Measurements from ENCODE around the gene C4BPB.
A peak's percentile ranks its signal among the peaks of the same experiment; 100 is the strongest.

The C4BPB gene

DNA sequence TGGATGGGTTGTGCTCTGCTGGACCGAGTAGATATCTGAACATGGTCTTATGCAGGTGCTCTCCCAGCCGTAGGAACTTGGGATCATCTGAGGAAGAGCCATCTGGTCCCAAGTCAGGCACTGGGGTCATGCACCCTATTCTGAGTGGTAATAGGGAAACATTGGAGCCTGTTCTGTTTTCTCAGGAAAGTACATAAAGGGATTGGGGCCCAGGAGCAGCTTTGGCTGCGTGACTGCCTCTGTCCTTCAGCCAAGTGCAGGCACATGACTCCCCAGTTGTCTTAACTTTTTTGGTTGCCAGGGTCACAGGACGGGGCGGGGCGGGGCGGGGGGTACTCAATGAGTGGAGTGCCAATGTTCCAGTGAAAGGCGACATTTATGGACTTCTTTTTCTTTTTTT, 24.1 kb upstream of the C4BPB start:
- H3K9me3 Mint-ChIP-seq = no peaks in the 10 kb centered on the region
- no peaks in the 10 kb centered on the region for H3K4me1 Mint-ChIP-seq
- H3K4me3 Mint-ChIP-seq = no peak overlapping the region
- ATAC-seq (replicated peaks; ENCODE audit: extremely low read depth, poor library complexity, severe bottlenecking) = no peak
- H3K27me3 Mint-ChIP-seq = no peaks in the 10 kb centered on the region
- DNase-seq (ENCODE audit: low spot score in 2 of 2) = no peak
- H3K36me3 Mint-ChIP-seq (ENCODE audit: insufficient read depth) = peaks cover 6% of the 10 kb centered on the region
- H3K27ac Mint-ChIP-seq (ENCODE audit: low read depth) = no peak overlapping the region

GRCh38 chr1:207067185-207067584, 21.5 kb upstream of the C4BPB start:
- no peak overlapping the region for H3K4me3 Mint-ChIP-seq
- H3K9me3 Mint-ChIP-seq = no peaks in the 10 kb centered on the region
- no peaks in the 10 kb centered on the region for H3K27me3 Mint-ChIP-seq
- peaks cover 6% of the 10 kb centered on the region for H3K4me1 Mint-ChIP-seq
- peaks cover 5% of the 10 kb centered on the region for H3K36me3 Mint-ChIP-seq (ENCODE audit: insufficient read depth)
- DNase-seq (ENCODE audit: low spot score in 2 of 2) (no peak), ATAC-seq (replicated peaks; ENCODE audit: extremely low read depth, poor library complexity, severe bottlenecking) (no peak)
- no peak overlapping the region for H3K27ac Mint-ChIP-seq (ENCODE audit: low read depth)

DNA sequence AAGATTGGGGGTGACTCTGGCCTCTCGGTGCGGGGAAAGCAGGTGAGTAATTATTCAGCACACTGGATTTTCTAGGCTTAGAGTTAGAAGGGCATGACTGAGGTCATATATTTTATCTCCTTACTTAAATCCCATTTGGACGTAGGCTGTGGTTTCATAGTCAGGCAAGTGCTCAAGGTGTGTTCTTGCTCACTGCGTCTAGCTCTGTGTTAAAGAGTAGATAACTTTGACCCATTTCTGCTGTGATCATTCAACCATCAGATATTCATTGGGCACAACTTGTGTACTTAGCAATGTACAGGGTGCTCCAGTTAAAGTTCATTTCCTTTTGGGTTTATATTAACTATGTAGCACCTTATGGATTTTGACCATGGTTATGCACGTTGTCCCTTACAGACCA, 21.0 kb upstream of the C4BPB start:
- peaks cover 4% of the 10 kb centered on the region for H3K36me3 Mint-ChIP-seq (ENCODE audit: insufficient read depth)
- no peaks in the 10 kb centered on the region for H3K9me3 Mint-ChIP-seq
- no peak overlapping the region for H3K4me3 Mint-ChIP-seq
- ATAC-seq (replicated peaks; ENCODE audit: extremely low read depth, poor library complexity, severe bottlenecking) (no peak), DNase-seq (ENCODE audit: low spot score in 2 of 2) (no peak)
- no peak overlapping the region for H3K27ac Mint-ChIP-seq (ENCODE audit: low read depth)
- peaks cover 6% of the 10 kb centered on the region for H3K4me1 Mint-ChIP-seq
- H3K27me3 Mint-ChIP-seq = no peaks in the 10 kb centered on the region

- Mint-ChIP-seq H3K27me3 (no peaks in the 10 kb centered on the region), H3K4me3 (no peak overlapping the region), H3K27ac (ENCODE audit: low read depth) (no peak overlapping the region), H3K9me3 (no peaks in the 10 kb centered on the region), H3K4me1 (peaks cover 6% of the 10 kb centered on the region), H3K36me3 (ENCODE audit: insufficient read depth) (peaks cover 1% of the 10 kb centered on the region)
- no peak for DNase-seq (ENCODE audit: low spot score in 2 of 2)
- no peak for ATAC-seq (replicated peaks; ENCODE audit: extremely low read depth, poor library complexity, severe bottlenecking)
These were observed 19.6 kb upstream of the C4BPB start for GRCh38 chr1:207069061-207069460.

GRCh38 chr1:207069858-207070506, 18.7 kb upstream of the C4BPB start:
- no peak for DNase-seq (ENCODE audit: low spot score in 2 of 2)
- no peak overlapping the region for H3K4me3 Mint-ChIP-seq
- peaks cover 6% of the 10 kb centered on the region for H3K4me1 Mint-ChIP-seq
- H3K27ac Mint-ChIP-seq (ENCODE audit: low read depth) = no peak overlapping the region
- H3K36me3 Mint-ChIP-seq (ENCODE audit: insufficient read depth) = peaks cover 1% of the 10 kb centered on the region
- ATAC-seq (replicated peaks; ENCODE audit: extremely low read depth, poor library complexity, severe bottlenecking) = no peak
- H3K27me3 Mint-ChIP-seq = no peaks in the 10 kb centered on the region
- H3K9me3 Mint-ChIP-seq = no peaks in the 10 kb centered on the region

DNA sequence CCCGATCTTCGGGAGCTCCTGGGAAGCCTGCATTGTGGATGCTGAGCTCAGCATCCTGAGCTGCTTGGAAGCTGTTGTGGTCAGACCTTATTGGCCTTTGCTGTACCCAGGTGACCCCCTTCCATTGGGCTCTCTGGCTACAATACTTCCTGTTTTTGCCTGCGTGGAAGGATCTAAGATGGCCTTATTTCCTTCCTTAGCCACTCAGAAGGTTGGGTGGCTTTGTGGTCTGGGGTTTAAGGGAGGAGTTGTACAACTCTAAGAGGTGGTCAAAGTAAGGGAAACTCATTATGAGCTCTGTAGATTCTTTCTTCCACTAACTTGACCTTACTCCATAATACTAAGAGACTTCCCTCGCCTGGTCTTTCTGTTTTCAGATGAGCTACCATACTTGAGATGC, 17.8 kb upstream of the C4BPB start:
- Mint-ChIP-seq H3K27me3 (no peaks in the 10 kb centered on the region), H3K9me3 (no peaks in the 10 kb centered on the region), H3K36me3 (ENCODE audit: insufficient read depth) (peaks cover 1% of the 10 kb centered on the region), H3K4me3 (no peak overlapping the region), H3K27ac (ENCODE audit: low read depth) (no peak overlapping the region), H3K4me1 (peaks cover 6% of the 10 kb centered on the region)
- no peak for DNase-seq (ENCODE audit: low spot score in 2 of 2)
- ATAC-seq (replicated peaks; ENCODE audit: extremely low read depth, poor library complexity, severe bottlenecking) = peak; percentile 28

DNA sequence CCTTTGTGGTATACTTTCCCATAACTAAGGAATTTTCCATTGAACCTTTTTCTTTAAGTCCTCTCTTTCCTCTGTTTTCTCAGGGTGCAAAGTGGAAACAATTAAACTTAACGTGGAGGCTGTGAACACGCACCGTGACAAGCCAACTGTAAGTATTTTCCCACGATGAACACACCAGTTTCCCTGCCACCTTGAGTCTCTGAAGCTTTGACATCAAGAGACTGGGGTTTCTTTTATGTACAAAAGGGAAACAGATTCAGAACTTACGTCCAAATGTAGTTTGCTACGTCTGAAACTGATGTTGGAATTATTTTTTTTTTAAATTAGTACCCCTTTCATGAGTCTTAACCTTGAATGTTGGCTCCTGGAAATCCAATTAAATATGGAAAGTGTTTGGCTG, 17.2 kb upstream of the C4BPB start:
- Mint-ChIP-seq H3K27ac (ENCODE audit: low read depth) (no peak overlapping the region), H3K4me3 (no peak overlapping the region), H3K4me1 (peaks cover 6% of the 10 kb centered on the region), H3K27me3 (no peaks in the 10 kb centered on the region), H3K36me3 (ENCODE audit: insufficient read depth) (peaks cover 1% of the 10 kb centered on the region), H3K9me3 (no peaks in the 10 kb centered on the region)
- no peak for DNase-seq (ENCODE audit: low spot score in 2 of 2)
- ATAC-seq (replicated peaks; ENCODE audit: extremely low read depth, poor library complexity, severe bottlenecking) = no peak

- Mint-ChIP-seq H3K27ac (ENCODE audit: low read depth) (no peak overlapping the region), H3K4me3 (no peak overlapping the region), H3K36me3 (ENCODE audit: insufficient read depth) (peaks cover 1% of the 10 kb centered on the region), H3K9me3 (no peaks in the 10 kb centered on the region), H3K27me3 (no peaks in the 10 kb centered on the region), H3K4me1 (peaks cover 6% of the 10 kb centered on the region)
- ATAC-seq (replicated peaks; ENCODE audit: extremely low read depth, poor library complexity, severe bottlenecking) = no peak
- DNase-seq (ENCODE audit: low spot score in 2 of 2) = no peak
These were observed 16.4 kb upstream of the C4BPB start for GRCh38 chr1:207072233-207072632.

DNA sequence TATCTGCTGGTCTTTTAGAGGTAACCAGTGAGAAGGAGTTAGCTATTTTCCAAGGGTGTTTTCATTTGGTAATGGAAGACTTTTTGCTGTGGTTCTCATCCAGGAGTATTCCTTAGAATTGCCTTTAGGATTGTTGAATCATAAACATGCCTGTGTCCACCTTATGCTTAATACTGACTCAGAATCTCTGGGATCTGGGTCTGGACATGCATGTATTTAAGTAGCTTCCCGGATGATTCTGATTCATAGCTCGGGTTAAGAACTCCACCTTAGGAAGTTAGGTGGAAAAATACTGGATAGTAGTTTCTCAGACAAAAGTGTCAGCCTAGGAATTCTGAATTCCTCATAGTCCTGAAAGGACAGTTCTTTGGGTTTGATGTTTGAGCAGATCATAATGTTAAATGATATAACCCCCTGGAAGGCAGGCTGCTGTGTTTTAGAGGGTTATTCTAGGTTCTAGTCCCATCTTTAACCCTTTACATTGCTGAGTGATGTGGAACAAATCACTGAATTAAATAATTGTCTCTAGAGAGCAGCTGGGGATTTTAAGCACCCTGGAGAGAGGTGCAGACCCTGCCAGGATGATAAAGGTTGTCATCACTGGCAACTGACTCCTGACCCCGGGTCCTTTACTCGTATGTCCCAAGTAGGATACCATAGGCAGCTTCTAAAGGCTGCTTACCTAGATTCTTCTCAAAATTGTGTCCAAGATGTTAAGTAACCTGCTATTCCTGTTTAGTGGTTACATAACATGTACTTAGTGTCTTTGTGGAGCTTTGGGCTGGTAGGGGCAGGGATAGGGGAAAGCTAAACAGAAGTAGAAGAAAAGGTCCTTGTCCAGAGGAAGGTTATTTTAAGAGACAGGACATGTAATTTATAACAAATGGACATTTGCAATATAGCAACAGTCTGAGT, 14.5 kb upstream of the C4BPB start:
- no peak for DNase-seq (ENCODE audit: low spot score in 2 of 2)
- H3K4me3 Mint-ChIP-seq = no peak overlapping the region
- ATAC-seq (replicated peaks; ENCODE audit: extremely low read depth, poor library complexity, severe bottlenecking) = no peak
- no peak overlapping the region for H3K27ac Mint-ChIP-seq (ENCODE audit: low read depth)
- H3K27me3 Mint-ChIP-seq = no peaks in the 10 kb centered on the region
- H3K9me3 Mint-ChIP-seq = no peaks in the 10 kb centered on the region
- peaks cover 6% of the 10 kb centered on the region for H3K4me1 Mint-ChIP-seq
- no peaks in the 10 kb centered on the region for H3K36me3 Mint-ChIP-seq (ENCODE audit: insufficient read depth)

DNA sequence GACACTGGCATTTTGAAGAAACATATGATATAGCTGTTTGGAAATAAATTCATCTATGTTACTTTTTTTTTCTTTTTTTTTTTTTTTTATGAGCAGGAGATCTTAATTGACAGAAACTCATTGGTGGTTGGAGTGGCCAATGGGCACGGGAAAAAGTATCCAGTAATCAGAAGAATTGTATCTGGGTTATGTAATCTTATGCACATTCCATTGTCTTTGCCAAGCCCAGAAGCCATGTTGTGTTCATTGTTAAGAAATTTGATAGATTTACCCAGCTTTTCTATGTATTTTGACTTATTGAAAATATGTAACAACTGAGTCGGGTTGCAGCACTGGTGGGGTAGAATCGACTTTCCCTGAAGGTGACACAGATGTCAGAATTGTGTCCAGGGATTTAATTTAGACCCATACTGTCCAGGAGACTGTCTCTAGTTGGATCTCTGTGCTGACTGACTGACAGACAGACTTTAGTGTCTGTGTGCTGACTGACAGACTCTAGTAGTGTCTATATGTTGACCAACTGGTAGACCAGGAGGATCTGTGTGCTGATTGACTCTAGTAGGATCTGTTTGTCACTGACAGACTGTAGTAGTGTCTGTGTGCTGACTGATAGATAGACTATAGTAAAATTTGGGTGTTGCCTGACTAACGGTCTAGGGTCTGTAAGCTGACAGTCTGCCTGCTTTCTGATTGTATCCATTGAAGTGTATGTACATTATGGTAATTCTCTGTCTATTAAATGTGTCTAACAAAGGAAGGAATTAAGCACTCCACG, 12.3 kb upstream of the C4BPB start:
- Mint-ChIP-seq H3K27me3 (peaks cover 4% of the 10 kb centered on the region), H3K36me3 (ENCODE audit: insufficient read depth) (no peaks in the 10 kb centered on the region), H3K4me1 (no peaks in the 10 kb centered on the region), H3K4me3 (no peak overlapping the region), H3K9me3 (no peaks in the 10 kb centered on the region), H3K27ac (ENCODE audit: low read depth) (no peak overlapping the region)
- ATAC-seq (replicated peaks; ENCODE audit: extremely low read depth, poor library complexity, severe bottlenecking) = no peak
- no peak for DNase-seq (ENCODE audit: low spot score in 2 of 2)

GRCh38 chr1:207077012-207077411, 11.6 kb upstream of the C4BPB start:
- H3K27me3 Mint-ChIP-seq = peaks cover 11% of the 10 kb centered on the region
- H3K4me3 Mint-ChIP-seq = no peak overlapping the region
- ATAC-seq (replicated peaks; ENCODE audit: extremely low read depth, poor library complexity, severe bottlenecking) (no peak), DNase-seq (ENCODE audit: low spot score in 2 of 2) (no peak)
- H3K27ac Mint-ChIP-seq (ENCODE audit: low read depth) = no peak overlapping the region
- H3K36me3 Mint-ChIP-seq (ENCODE audit: insufficient read depth) = no peaks in the 10 kb centered on the region
- no peaks in the 10 kb centered on the region for H3K4me1 Mint-ChIP-seq
- H3K9me3 Mint-ChIP-seq = no peaks in the 10 kb centered on the region

DNA sequence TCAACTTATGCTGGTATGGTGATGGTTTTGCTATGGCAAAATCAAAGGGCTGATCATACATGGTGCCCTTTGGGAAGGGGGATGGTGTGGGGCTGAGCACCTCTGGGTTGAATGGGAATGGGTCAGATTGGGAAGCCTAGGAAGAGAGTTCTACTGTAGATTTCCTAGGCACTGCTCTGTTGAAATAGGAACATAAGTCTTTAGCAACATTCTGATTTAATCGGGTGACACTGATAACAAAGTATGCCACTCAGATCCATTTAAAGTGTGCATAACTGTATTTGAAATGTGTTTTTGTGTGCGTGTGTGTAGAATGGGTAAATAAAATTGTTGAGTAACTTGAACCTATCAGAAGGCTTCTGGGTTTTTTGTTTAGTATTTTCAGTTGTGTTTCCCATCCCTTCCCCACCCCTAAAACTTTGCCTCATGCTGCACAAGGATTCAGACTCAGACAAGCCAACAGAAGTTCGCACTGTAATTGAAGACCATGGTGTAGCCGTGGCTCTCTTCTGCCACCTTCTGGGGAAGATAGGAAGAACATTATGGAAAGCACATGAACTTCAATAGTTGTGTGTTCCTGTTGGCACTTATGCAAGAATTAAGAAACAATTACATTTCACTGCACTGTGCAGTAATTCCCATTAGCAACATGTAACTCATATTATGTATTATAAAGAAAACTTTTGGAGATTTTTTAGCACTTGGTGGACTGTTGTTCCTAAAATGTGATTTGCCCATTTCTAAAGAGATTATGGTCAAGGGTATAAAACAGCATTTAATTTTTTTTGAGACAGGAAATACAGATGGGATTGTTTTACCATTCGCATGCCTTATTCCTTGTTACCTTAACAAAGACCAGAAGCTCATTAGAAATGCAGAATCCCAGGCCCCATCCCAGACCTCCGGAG, 10.9 kb upstream of the C4BPB start:
- H3K9me3 Mint-ChIP-seq = no peaks in the 10 kb centered on the region
- H3K4me1 Mint-ChIP-seq = no peaks in the 10 kb centered on the region
- ATAC-seq (replicated peaks; ENCODE audit: extremely low read depth, poor library complexity, severe bottlenecking) = peak; percentile 60
- H3K4me3 Mint-ChIP-seq = no peak overlapping the region
- no peak overlapping the region for H3K27ac Mint-ChIP-seq (ENCODE audit: low read depth)
- peak; percentile 45 to 64 for DNase-seq (ENCODE audit: low spot score in 2 of 2)
- H3K36me3 Mint-ChIP-seq (ENCODE audit: insufficient read depth) = no peaks in the 10 kb centered on the region
- H3K27me3 Mint-ChIP-seq = peaks cover 18% of the 10 kb centered on the region
